Right lobe of liver (tissue), 6 donors: Measurements from ENCODE around the gene BTBD2. TPM values are rescaled to one million over a fixed set of nuclear protein-coding genes. Genes with fewer than 3 reads are reported as not detected.
"Not testable (repeated sequence)": the region's sequence is repeated elsewhere in the genome, so short reads cannot be mapped to it uniquely, and the experiment has no call there.

Experiments used
- ATAC-seq, 4 donors: fragments of 200-7000 bp; cut with Tn5 transposase; one replicate each; pipeline ENCODE4 v1.9.1; 2020; ENCODE audit warnings: mild to moderate bottlenecking in 4 of 4, moderate library complexity in 4 of 4
- DNase-seq, 3 donors: peaks; one replicate each; pipeline ENCODE4 v3.0.0-alpha.2; 2020
- H3K27ac ChIP-seq, 3 donors: fragments of 200-600 bp; one replicate each; pipeline ENCODE4 v1.8.0; 2022
- H3K27me3 ChIP-seq, 2 donors: fragments of 200-600 bp; one replicate each; pipeline ENCODE4 v1.8.0; 2022
- H3K36me3 ChIP-seq, 4 donors: fragments of 200-600 bp; sonication (generic) in 1 of 4; one replicate each; pipeline versions ENCODE4 v1.5.1 to v1.8.0; 2017 to 2022; ENCODE audit warnings: control low read depth in 1 of 4
- H3K4me1 ChIP-seq, 4 donors: fragments of 200-600 bp; sonication (generic) in 1 of 4; one replicate each; pipeline versions ENCODE4 v1.5.1 to v1.8.0; 2017 to 2022; ENCODE audit warnings: control low read depth in 1 of 4
- H3K4me3 ChIP-seq, 3 donors: fragments of 200-600 bp; one replicate each; pipeline ENCODE4 v1.8.0; 2022
- H3K9me3 ChIP-seq, 4 donors: fragments of 200-600 bp; sonication (generic) in 1 of 4; one replicate each; pipeline versions ENCODE4 v1.5.1 to v1.8.0; 2017 to 2022; ENCODE audit warnings: control low read depth in 1 of 4
- CTCF ChIP-seq, 4 donors: fragments of 200-600 bp in 3 of 4; fragments of 450-650 bp in 1 of 4; IDR thresholded peaks; one replicate each; pipeline versions ENCODE4 v1.5.1 to v1.8.0; 2016 to 2022; ENCODE audit warnings: antibody characterized with exemption in 4 of 4, mild to moderate bottlenecking in 2 of 4
- POLR2A ChIP-seq: fragments of 450-650 bp; IDR thresholded peaks from one replicate; pipeline ENCODE4 v1.6.1; 2017; ENCODE audit warnings: antibody characterized with exemption, mild to moderate bottlenecking
- WGBS: methylation state at CpG from one replicate; pipeline ENCODE4 v1.1.6; 2018; ENCODE audit warnings: low coverage, low lambda C conversion rate; ENCODE audit not compliant: insufficient coverage; ENCODE audit errors: missing lambda C conversion rate; 5-methylcytosine and 5-hydroxymethylcytosine counted together
- intact Hi-C, 2 donors: fragments of 100-400 bp; cut with DNase I; formaldehyde crosslinking; loops; one replicate each; pipeline versions ENCODE4 v1.11.2 to v1.14.1; 2022
- total RNA-seq, 6 experiments: library from RNA; depleted of rRNA in 2 of 6; stranded (reverse); fragments of >200 nt in 2 of 6; fragmentation: NEBNext Ultra II Directional in 3 of 6; extraction: Animal tissue kit (Norgen Biotek cat#: 25700) in 3 of 6; gene quantifications; one replicate each; pipeline versions ENCODE4 v1.1.0 to v1.2.4, GENCODE V29; 2016 to 2023
- donor health status: DM: no; HTN: yes; CAD: no.
- donor health status: DM: no; HTN: no; CAD: no.
- donor health status: DM: no; HTN: no; CAD: no.
- donor health status: DM: no; HTN: yes; CAD: no.
- donor health status: DM: no; HTN: yes; CAD: no.

The BTBD2 gene
- total RNA-seq, 6 experiments from 2014 or later = 22.2 to 42.6 (median 29.2) TPM

- TF ChIP-seq CTCF (IDR thresholded peaks at IDR 0.05) (no peak), POLR2A (no peak)
- WGBS = no CpG with 5 or more reads among the region's 40 CpGs
- intact Hi-C loops = no loop called here
- Histone ChIP-seq H3K27ac (no peak overlapping the region), H3K4me3 (no peak overlapping the region), H3K9me3 (no peaks in the 10 kb centered on the region), H3K4me1 (no peaks in the 10 kb centered on the region), H3K27me3 (no peaks in the 10 kb centered on the region), H3K36me3 (peaks cover 0 to 47% (median 20%) of the 10 kb centered on the region in 4 donors)
- ATAC-seq = no peak
- peak in 1 of 3 donors; percentile 51 for DNase-seq
These were observed 25.8 kb downstream of the BTBD2 start for GRCh38 chr19:1989513-1990229.

GRCh38 chr19:1988464-1988863, 27.1 kb downstream of the BTBD2 start:
- H3K27me3 ChIP-seq, H3K4me1 ChIP-seq, H3K27ac ChIP-seq, DNase-seq, H3K9me3 ChIP-seq, intact Hi-C loops, H3K4me3 ChIP-seq, ATAC-seq: not testable (repeated sequence)
- peaks cover 0 to 47% (median 20%) of the 10 kb centered on the region in 4 donors for H3K36me3 ChIP-seq
- 63% methylated on average over 2 of the region's 10 CpGs for WGBS

- ATAC-seq = peak in 3 of 4 donors; percentile 4 to 15 (median 7)
- no peak overlapping the region for H3K27ac ChIP-seq
- 90% methylated on average over 10 of the region's 42 CpGs for WGBS
These were observed 28.0 kb downstream of the BTBD2 start for GRCh38 chr19:1987197-1988187.

GRCh38 chr19:1986357-1987162, 29.0 kb downstream of the BTBD2 start:
- peaks cover 0 to 49% (median 22%) of the 10 kb centered on the region in 4 donors for H3K36me3 ChIP-seq
- H3K27me3 ChIP-seq = no peaks in the 10 kb centered on the region
- no peak overlapping the region for H3K27ac ChIP-seq
- ATAC-seq (peak in 2 of 4 donors; percentile 11 to 12), DNase-seq (peak in 1 of 3 donors; percentile 55)
- TF ChIP-seq CTCF (IDR thresholded peaks at IDR 0.05) (no peak), POLR2A (no peak)
- H3K9me3 ChIP-seq = no peaks in the 10 kb centered on the region
- intact Hi-C loops = no loop called here
- H3K4me3 ChIP-seq = no peak overlapping the region
- H3K4me1 ChIP-seq = no peaks in the 10 kb centered on the region
- 85% methylated on average over 5 of the region's 42 CpGs for WGBS

More at GRCh38 chr19:1987197-1988187, 28.0 kb downstream of the BTBD2 start:
- intact Hi-C loops = no loop called here
- no peak overlapping the region for H3K4me3 ChIP-seq
- H3K27me3 ChIP-seq = no peaks in the 10 kb centered on the region
- no peaks in the 10 kb centered on the region for H3K4me1 ChIP-seq
- TF ChIP-seq POLR2A = no peak
- no peak for TF ChIP-seq CTCF (IDR thresholded peaks at IDR 0.05)
- peak in 2 of 3 donors; percentile 49 to 54 for DNase-seq
- H3K9me3 ChIP-seq = no peaks in the 10 kb centered on the region
- peaks cover 0 to 47% (median 21%) of the 10 kb centered on the region in 4 donors for H3K36me3 ChIP-seq
